Measurements from ENCODE around the gene SUPT5H. TPM values are rescaled to one million over a fixed set of nuclear protein-coding genes. Genes with fewer than 3 reads are reported as not detected.

SUPT5H gene
- polyA plus RNA-seq, 1 donor from 2014 or later, result 92.5 TPM

DNA sequence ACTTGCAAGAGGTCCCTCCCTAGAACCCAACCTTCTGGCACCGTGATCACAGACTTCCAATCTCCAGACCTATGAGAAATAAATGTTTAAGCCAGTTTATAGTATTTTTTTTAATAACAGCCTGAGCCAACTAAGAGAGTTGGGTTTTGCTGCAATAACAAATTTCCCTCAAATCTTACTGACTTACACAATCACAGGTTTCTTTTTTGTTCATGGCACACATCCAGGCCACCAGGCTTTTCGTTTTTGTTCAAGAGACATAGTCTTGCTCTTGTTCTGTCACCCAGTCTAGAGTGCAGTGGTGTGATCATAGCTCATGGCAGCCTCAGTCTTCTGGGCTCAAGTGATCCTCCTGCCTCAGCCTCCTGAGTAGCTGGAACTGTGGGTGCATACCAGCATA lies 67.6 kb downstream of the SUPT5H start:
- no peaks in the 10 kb centered on the region for H3K36me3 ChIP-seq (ENCODE audit: insufficient read depth, low read length)
- H3K79me2 ChIP-seq (replicated peaks; ENCODE audit: insufficient read depth, low read length), result no peaks in the 10 kb centered on the region
- no peak overlapping the region for H2AFZ ChIP-seq (ENCODE audit: low read depth, low read length)
- no peak overlapping the region for H3K4me3 ChIP-seq (ENCODE audit: low read length)
- H3K9me3 ChIP-seq (ENCODE audit: low read length), result no peaks in the 10 kb centered on the region
- H3K9me2 ChIP-seq (ENCODE audit: insufficient read depth, low read length), result no peaks in the 10 kb centered on the region
- no peak for TF ChIP-seq TAF1 (IDR thresholded peaks at IDR 0.05; ENCODE audit: low read depth)
- no peak for TF ChIP-seq EP300 (conservative IDR thresholded peaks at IDR 0.05; ENCODE audit: poor library complexity, severe bottlenecking)
- TF ChIP-seq, protein P1, sequence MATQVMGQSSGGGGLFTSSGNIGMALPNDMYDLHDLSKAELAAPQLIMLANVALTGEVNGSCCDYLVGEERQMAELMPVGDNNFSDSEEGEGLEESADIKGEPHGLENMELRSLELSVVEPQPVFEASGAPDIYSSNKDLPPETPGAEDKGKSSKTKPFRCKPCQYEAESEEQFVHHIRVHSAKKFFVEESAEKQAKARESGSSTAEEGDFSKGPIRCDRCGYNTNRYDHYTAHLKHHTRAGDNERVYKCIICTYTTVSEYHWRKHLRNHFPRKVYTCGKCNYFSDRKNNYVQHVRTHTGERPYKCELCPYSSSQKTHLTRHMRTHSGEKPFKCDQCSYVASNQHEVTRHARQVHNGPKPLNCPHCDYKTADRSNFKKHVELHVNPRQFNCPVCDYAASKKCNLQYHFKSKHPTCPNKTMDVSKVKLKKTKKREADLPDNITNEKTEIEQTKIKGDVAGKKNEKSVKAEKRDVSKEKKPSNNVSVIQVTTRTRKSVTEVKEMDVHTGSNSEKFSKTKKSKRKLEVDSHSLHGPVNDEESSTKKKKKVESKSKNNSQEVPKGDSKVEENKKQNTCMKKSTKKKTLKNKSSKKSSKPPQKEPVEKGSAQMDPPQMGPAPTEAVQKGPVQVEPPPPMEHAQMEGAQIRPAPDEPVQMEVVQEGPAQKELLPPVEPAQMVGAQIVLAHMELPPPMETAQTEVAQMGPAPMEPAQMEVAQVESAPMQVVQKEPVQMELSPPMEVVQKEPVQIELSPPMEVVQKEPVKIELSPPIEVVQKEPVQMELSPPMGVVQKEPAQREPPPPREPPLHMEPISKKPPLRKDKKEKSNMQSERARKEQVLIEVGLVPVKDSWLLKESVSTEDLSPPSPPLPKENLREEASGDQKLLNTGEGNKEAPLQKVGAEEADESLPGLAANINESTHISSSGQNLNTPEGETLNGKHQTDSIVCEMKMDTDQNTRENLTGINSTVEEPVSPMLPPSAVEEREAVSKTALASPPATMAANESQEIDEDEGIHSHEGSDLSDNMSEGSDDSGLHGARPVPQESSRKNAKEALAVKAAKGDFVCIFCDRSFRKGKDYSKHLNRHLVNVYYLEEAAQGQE (IDR thresholded peaks at IDR 0.05; ENCODE audit: borderline replicate concordance), result no peak
- TF ChIP-seq MXI1 (conservative IDR thresholded peaks at IDR 0.05; ENCODE audit: poor library complexity, severe bottlenecking), result no peak
- TF ChIP-seq EZH2 (IDR thresholded peaks at IDR 0.05; ENCODE audit: borderline replicate concordance, insufficient read depth, low read length, poor library complexity, severe bottlenecking), result no peak
- TF ChIP-seq RAD21 (conservative IDR thresholded peaks at IDR 0.05), result no peak
- TF ChIP-seq, protein P2, sequence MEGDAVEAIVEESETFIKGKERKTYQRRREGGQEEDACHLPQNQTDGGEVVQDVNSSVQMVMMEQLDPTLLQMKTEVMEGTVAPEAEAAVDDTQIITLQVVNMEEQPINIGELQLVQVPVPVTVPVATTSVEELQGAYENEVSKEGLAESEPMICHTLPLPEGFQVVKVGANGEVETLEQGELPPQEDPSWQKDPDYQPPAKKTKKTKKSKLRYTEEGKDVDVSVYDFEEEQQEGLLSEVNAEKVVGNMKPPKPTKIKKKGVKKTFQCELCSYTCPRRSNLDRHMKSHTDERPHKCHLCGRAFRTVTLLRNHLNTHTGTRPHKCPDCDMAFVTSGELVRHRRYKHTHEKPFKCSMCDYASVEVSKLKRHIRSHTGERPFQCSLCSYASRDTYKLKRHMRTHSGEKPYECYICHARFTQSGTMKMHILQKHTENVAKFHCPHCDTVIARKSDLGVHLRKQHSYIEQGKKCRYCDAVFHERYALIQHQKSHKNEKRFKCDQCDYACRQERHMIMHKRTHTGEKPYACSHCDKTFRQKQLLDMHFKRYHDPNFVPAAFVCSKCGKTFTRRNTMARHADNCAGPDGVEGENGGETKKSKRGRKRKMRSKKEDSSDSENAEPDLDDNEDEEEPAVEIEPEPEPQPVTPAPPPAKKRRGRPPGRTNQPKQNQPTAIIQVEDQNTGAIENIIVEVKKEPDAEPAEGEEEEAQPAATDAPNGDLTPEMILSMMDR (IDR thresholded peaks at IDR 0.05; ENCODE audit: poor library complexity, severe bottlenecking), result no peak
- no peak for TF ChIP-seq POLR2AphosphoS5 (IDR thresholded peaks at IDR 0.05)
- no peak for TF ChIP-seq SMC3 (conservative IDR thresholded peaks at IDR 0.05; ENCODE audit: poor library complexity)
- no peak overlapping the region for H3K27ac ChIP-seq (ENCODE audit: low read length)
- H3K9ac ChIP-seq (ENCODE audit: low read length), result no peak overlapping the region
- no peak overlapping the region for H3K4me2 ChIP-seq (ENCODE audit: low read length)
- no peaks in the 10 kb centered on the region for H4K20me1 ChIP-seq (ENCODE audit: insufficient read depth)
- H3F3A ChIP-seq (ENCODE audit: insufficient read depth, low read length, poor library complexity, severe bottlenecking), result no peaks in the 10 kb centered on the region
- peaks cover 39% of the 10 kb centered on the region for H3K27me3 ChIP-seq (ENCODE audit: insufficient read depth, low read depth, low read length)

DNA sequence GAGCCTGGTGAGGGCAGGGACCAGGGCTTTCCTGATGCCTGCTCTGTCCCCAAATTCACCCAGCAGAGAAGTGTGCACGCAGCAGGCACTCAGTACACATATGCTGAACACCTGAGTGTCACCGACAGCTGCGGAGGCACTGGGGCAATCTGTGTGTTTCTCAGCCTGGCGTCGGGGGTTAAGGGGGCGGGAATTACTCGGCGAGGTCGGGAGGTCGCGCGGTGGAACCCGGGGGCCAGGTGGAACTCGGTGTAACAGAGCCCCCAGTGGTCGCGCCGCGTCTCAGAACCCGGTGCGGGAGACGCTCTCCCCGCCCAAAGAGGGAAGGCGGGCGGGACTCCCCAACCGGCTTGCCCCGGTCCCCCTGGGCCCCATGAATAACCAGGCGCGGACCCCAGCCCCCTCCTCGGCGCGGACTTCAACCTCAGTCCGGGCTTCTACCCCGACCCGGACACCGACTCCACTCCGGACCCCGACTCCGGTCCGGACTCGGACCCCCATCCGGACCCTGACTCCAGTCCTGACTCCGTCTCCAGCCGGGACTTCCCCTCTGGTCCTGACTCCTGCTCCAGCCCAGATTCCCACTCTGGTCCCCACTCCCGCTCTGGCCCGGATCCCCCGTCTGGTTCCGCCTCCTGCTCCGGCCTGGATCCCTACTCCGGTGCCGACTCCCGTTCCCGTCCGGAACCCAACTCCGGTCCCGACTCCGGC lies 69.6 kb downstream of the SUPT5H start, which contains the start of gene SELENOV:
SELENOV (plus strand) TSS at position 300 of the 711 bp plus-strand sequence; CDS start at position 374, 74 bp downstream.
- Histone ChIP-seq H3K9me2 (ENCODE audit: insufficient read depth, low read length) (no peaks in the 10 kb centered on the region), H3K27ac (ENCODE audit: low read length) (no peak within 1 kb of the TSS), H3F3A (ENCODE audit: insufficient read depth, low read length, poor library complexity, severe bottlenecking) (no peaks in the 10 kb centered on the region), H3K4me2 (ENCODE audit: low read length) (no peak within 1 kb of the TSS), H3K79me2 (replicated peaks; ENCODE audit: insufficient read depth, low read length) (no peaks in the 10 kb centered on the region), H3K9ac (ENCODE audit: low read length) (peak within 1 kb of the TSS; percentile 26), H2AFZ (ENCODE audit: low read depth, low read length) (no peak within 1 kb of the TSS), H3K27me3 (ENCODE audit: insufficient read depth, low read depth, low read length) (peaks cover 39% of the 10 kb centered on the region), H3K9me3 (ENCODE audit: low read length) (no peaks in the 10 kb centered on the region), H4K20me1 (ENCODE audit: insufficient read depth) (no peaks in the 10 kb centered on the region), H3K4me3 (ENCODE audit: low read length) (peak within 1 kb of the TSS; percentile 62), H3K36me3 (ENCODE audit: insufficient read depth, low read length) (no peaks in the 10 kb centered on the region)
- TF ChIP-seq EZH2 (IDR thresholded peaks at IDR 0.05; ENCODE audit: borderline replicate concordance, insufficient read depth, low read length, poor library complexity, severe bottlenecking), result no peak
- TF ChIP-seq, protein P2 (IDR thresholded peaks at IDR 0.05; ENCODE audit: poor library complexity, severe bottlenecking), result peak; percentile 40

Measured in neural cell (in vitro differentiated cells).